A673 (cell line): ENCODE results near the gene ITPR3. TPM values are rescaled to one million over a fixed set of nuclear protein-coding genes. Genes with fewer than 3 reads are reported as not detected.

Experiments used
- BruUV-seq: library from RNA; stranded (reverse); fragments of 400-500 nt; replicated peaks from 2 replicates; lab custom pipeline; 2021; lab: Mats Ljungman, UMichigan
- CTCF ChIA-PET: fragments of 300-600 bp; sonication (Branson Sonifier 250); formaldehyde crosslinking; loops from one replicate; lab custom pipeline; 2022; ENCODE audit warnings: antibody characterized with exemption; lab: Charles Lee
- POLR2A ChIA-PET: fragments of 300-600 bp; sonication (Branson Sonifier 250); formaldehyde crosslinking; loops from one replicate; lab custom pipeline; 2022; ENCODE audit warnings: antibody characterized with exemption; ENCODE audit not compliant: low non-redundant PET; lab: Charles Lee
- DNase-seq: peaks from one replicate; pipeline ENCODE4 v3.0.0-alpha.2; 2015; ENCODE audit warnings: low spot score
- H3K27ac ChIP-seq: fragments of 200-600 bp; sonication (generic); 2 replicates; pipeline ENCODE4 v1.5.1; 2016; ENCODE audit warnings: mixed run types, low read depth, mild to moderate bottlenecking, mixed read lengths, antibody characterized with exemption, low read length; ENCODE audit not compliant: poor library complexity, severe bottlenecking
- H3K27me3 ChIP-seq: fragments of 200-600 bp; sonication (generic); replicated peaks from 2 replicates; pipeline ENCODE4 v1.6.1; 2017; ENCODE audit warnings: mixed run types, low read depth, mild to moderate bottlenecking, mixed read lengths, antibody characterized with exemption, low read length; ENCODE audit not compliant: insufficient read depth, poor library complexity
- H3K36me3 ChIP-seq: fragments of 200-600 bp; sonication (generic); 2 replicates; pipeline ENCODE4 v1.6.1; 2016; ENCODE audit warnings: mixed run types, mild to moderate bottlenecking, mixed read lengths, antibody characterized with exemption, low read length; ENCODE audit not compliant: insufficient read depth, poor library complexity, severe bottlenecking
- H3K4me1 ChIP-seq: fragments of 200-600 bp; sonication (generic); 2 replicates; pipeline ENCODE4 v1.6.1; 2017; ENCODE audit warnings: mixed run types, mild to moderate bottlenecking, mixed read lengths, antibody characterized with exemption, low read length; ENCODE audit not compliant: insufficient read depth, poor library complexity, severe bottlenecking
- H3K4me3 ChIP-seq: fragments of 200-600 bp; sonication (generic); 2 replicates; pipeline ENCODE4 v1.5.1; 2016; ENCODE audit warnings: low read depth, mixed run types, mild to moderate bottlenecking, mixed read lengths, low read length; ENCODE audit not compliant: poor library complexity, severe bottlenecking
- H3K9me3 ChIP-seq: fragments of 200-600 bp; sonication (generic); 2 replicates; pipeline ENCODE4 v1.6.1; 2016; ENCODE audit warnings: mixed run types, low read depth, mild to moderate bottlenecking, mixed read lengths, antibody characterized with exemption, low read length; ENCODE audit not compliant: poor library complexity, severe bottlenecking
- CTCF ChIP-seq: fragments of 300-800, 200-600 bp; sonication (generic); conservative IDR thresholded peaks from 2 replicates; pipeline ENCODE4 v1.5.1; 2017; ENCODE audit warnings: low read depth, mild to moderate bottlenecking, antibody characterized with exemption, low read length, moderate library complexity, mixed read lengths
- EZH2 ChIP-seq: fragments of 200-600 bp; sonication (generic); IDR thresholded peaks from 2 replicates; pipeline ENCODE4 v1.6.1; 2017; ENCODE audit warnings: borderline replicate concordance, low read depth, mild to moderate bottlenecking, mixed read lengths, antibody characterized with exemption, low read length; ENCODE audit not compliant: poor library complexity, severe bottlenecking
- intact Hi-C: fragments of 100-400 bp; cut with micrococcal nuclease; formaldehyde crosslinking; loops from one replicate; pipeline ENCODE4 v1.10.0; 2022; ENCODE audit not compliant: unreplicated experiment
- total RNA-seq: library from RNA; stranded (reverse); gene quantifications from 2 replicates; pipeline ENCODE4 v1.2.3, GENCODE V29; 2021

Gene ITPR3
- total RNA-seq, 1 experiment from 2014 or later = 27.8 TPM

DNA sequence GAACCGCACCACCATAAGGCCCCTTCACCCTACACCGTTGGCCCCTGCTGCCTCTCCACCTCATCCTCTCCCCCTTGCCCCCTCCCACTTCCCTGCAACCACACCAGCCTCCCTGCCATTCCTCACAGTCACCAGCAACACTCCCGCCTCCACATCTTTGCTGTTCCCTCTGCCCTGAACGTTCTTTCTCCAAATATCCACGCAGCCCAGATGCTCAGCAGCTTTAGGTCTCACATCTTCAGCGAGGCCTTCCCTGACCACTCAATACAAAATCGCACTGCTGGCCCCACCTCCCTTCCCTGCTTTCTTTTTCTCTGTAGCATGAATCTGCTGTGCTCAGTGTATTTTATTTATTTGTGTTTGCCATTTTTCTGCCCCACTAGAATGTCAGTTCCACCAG lies 20.5 kb downstream of the ITPR3 start:
- no peak for DNase-seq
- no peaks in the 10 kb centered on the region for H3K27me3 ChIP-seq
- no peak for TF ChIP-seq EZH2
- no peak for TF ChIP-seq CTCF
- no TSS peak for BruUV-seq
- H3K4me3 ChIP-seq = no peak overlapping the region
- H3K27ac ChIP-seq = no peak overlapping the region
- POLR2A ChIA-PET = no interaction called here
- no peaks in the 10 kb centered on the region for H3K9me3 ChIP-seq
- intact Hi-C loops = no loop called here
- CTCF ChIA-PET = no interaction called here
- H3K4me1 ChIP-seq = no peaks in the 10 kb centered on the region
- no peaks in the 10 kb centered on the region for H3K36me3 ChIP-seq

GRCh38 chr6:33642897-33643296 lies 21.8 kb downstream of the ITPR3 start:
- intact Hi-C loops = no loop called here
- CTCF ChIA-PET = no interaction called here
- Histone ChIP-seq H3K9me3 (no peaks in the 10 kb centered on the region), H3K36me3 (no peaks in the 10 kb centered on the region), H3K4me1 (no peaks in the 10 kb centered on the region), H3K27ac (no peak overlapping the region), H3K4me3 (no peak overlapping the region), H3K27me3 (no peaks in the 10 kb centered on the region)
- no TSS peak for BruUV-seq
- TF ChIP-seq CTCF (no peak), EZH2 (no peak)
- no peak for DNase-seq
- POLR2A ChIA-PET = no interaction called here

DNA sequence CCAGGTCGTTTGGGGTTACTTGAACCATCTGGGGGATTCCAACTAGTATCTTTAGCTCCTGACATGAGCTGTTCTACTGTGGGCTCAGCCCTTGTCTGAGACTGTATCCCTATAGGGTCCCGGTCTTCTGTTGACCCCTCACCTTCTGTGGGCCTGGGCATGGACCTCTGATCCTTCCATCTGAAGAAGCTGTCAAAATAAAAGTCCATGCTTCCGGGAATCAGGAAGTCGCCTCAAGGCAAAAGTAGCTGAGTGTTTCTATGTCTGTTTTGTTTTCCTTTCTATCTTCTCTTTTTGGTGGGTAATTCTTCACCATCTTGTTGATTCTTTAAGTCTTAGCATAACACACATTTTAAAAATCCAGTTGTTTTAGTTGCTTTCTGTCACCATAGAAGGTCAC lies 30.3 kb downstream of the ITPR3 start:
- BruUV-seq = no TSS peak
- no peaks in the 10 kb centered on the region for H3K4me1 ChIP-seq
- CTCF ChIA-PET = interaction anchor here (0.6 kb wide), 1 partner anchor 100 kb away, joined by 3 read pairs; no protein-coding TSS in a partner anchor
- no peaks in the 10 kb centered on the region for H3K27me3 ChIP-seq
- no peaks in the 10 kb centered on the region for H3K9me3 ChIP-seq
- no peak overlapping the region for H3K4me3 ChIP-seq
- no peak for DNase-seq
- intact Hi-C loops = no loop called here
- POLR2A ChIA-PET = no interaction called here
- H3K27ac ChIP-seq = no peak overlapping the region
- no peak for TF ChIP-seq CTCF
- TF ChIP-seq EZH2 = no peak
- no peaks in the 10 kb centered on the region for H3K36me3 ChIP-seq
